Panc1 (cell line): ENCODE results near the gene COQ9. TPM values are rescaled to one million over a fixed set of nuclear protein-coding genes. Genes with fewer than 3 reads are reported as not detected.

Source experiments
- ATAC-seq: fragments of 200-7000 bp; cut with Tn5 transposase; 2 replicates; pipeline ENCODE4 v1.9.1; 2020; ENCODE audit warnings: mild to moderate bottlenecking, moderate library complexity
- BruUV-seq: library from RNA; stranded (reverse); fragments of 400-500 nt; replicated peaks from 2 replicates; lab custom pipeline; 2021; lab: Mats Ljungman, UMichigan
- CTCF ChIA-PET: fragments of 300-600 bp; sonication (Branson Sonifier 250); formaldehyde crosslinking; loops from one replicate; lab custom pipeline; 2022; ENCODE audit warnings: antibody characterized with exemption; lab: Charles Lee
- POLR2A ChIA-PET: fragments of 300-600 bp; sonication (Branson Sonifier 250); formaldehyde crosslinking; loops from one replicate; lab custom pipeline; 2022; ENCODE audit warnings: antibody characterized with exemption; lab: Charles Lee
- DNase-seq: peaks from one replicate; pipeline ENCODE4 v3.0.0-alpha.2; 2010; ENCODE audit warnings: low read depth, low spot score
- H3K27ac ChIP-seq: 2 replicates; pipeline ENCODE4 v1.5.1; 2011; ENCODE audit warnings: mild to moderate bottlenecking, low read length, inconsistent platforms
- H3K27me3 ChIP-seq: fragments of 200-500 bp; sonication (Bioruptor generic); 2 replicates; pipeline ENCODE4 v1.6.0; 2014; ENCODE audit warnings: low read length, inconsistent platforms; ENCODE audit not compliant: control insufficient read depth, insufficient read depth
- H3K36me3 ChIP-seq: fragments of 200-500 bp; sonication (Bioruptor generic); 2 replicates; pipeline ENCODE4 v1.5.1; 2014; ENCODE audit warnings: inconsistent platforms, mild to moderate bottlenecking, low read length, moderate library complexity; ENCODE audit not compliant: control insufficient read depth, insufficient read depth
- H3K4me1 ChIP-seq: 2 replicates; pipeline ENCODE4 v1.5.1; 2011; ENCODE audit warnings: inconsistent platforms, mild to moderate bottlenecking, low read length, moderate library complexity; ENCODE audit not compliant: control insufficient read depth, insufficient read depth
- H3K4me3 ChIP-seq, 2 experiments: 2 replicates each; pipeline ENCODE4 v1.5.1; 2011 to 2012; ENCODE audit warnings: low read depth in 2 of 2, low read length in 2 of 2, mild to moderate bottlenecking in 2 of 2, inconsistent platforms in 1 of 2, moderate library complexity in 1 of 2
- H3K9me3 ChIP-seq: fragments of 200-500 bp; sonication (Bioruptor generic); 2 replicates; pipeline ENCODE4 v1.5.1; 2014; ENCODE audit warnings: low read depth, mild to moderate bottlenecking, inconsistent platforms, low read length, moderate library complexity; ENCODE audit not compliant: control insufficient read depth, insufficient read depth
- POLR2AphosphoS5 ChIP-seq: IDR thresholded peaks from 2 replicates; pipeline ENCODE4 v1.6.1; 2012; ENCODE audit warnings: mild to moderate bottlenecking, low read depth, low read length, moderate library complexity
- SIN3A ChIP-seq: IDR thresholded peaks from 2 replicates; pipeline ENCODE4 v1.6.1; 2012; ENCODE audit warnings: low read depth, mild to moderate bottlenecking, low read length, moderate library complexity, borderline replicate concordance; ENCODE audit not compliant: insufficient read depth
- TCF7L2 ChIP-seq: IDR thresholded peaks from 2 replicates; pipeline ENCODE4 v1.6.1; 2011; ENCODE audit warnings: mild to moderate bottlenecking, low read depth, low read length, inconsistent platforms
- in situ Hi-C: cut with HindIII; loops from 2 replicates; pipeline ENCODE4 v1.10.0; 2016; ENCODE audit warnings: low sequenced_read_pairs, low pct_unique_long_range_greater_than_20kb
- intact Hi-C: fragments of 100-400 bp; cut with micrococcal nuclease; formaldehyde crosslinking; loops from one replicate; pipeline ENCODE4 v1.10.0; 2022; ENCODE audit not compliant: unreplicated experiment
- total RNA-seq: library from RNA; stranded (reverse); gene quantifications from one replicate; pipeline ENCODE4 v1.2.1, GENCODE V29; 2021; ENCODE audit not compliant: unreplicated experiment
- TF ChIP-seq, protein P1 (sequence below), 2 experiments: IDR thresholded peaks; 2 replicates each; pipeline ENCODE4 v1.6.1; 2011 to 2012; ENCODE audit warnings: low read depth in 2 of 2, control low read depth in 1 of 2, low read length in 1 of 2, mild to moderate bottlenecking in 1 of 2, moderate library complexity in 1 of 2; ENCODE audit not compliant: insufficient read depth in 1 of 2
- TF ChIP-seq, protein P2 (sequence below): fragments of 450-650 bp; IDR thresholded peaks from 2 replicates; pipeline ENCODE4 v1.5.1; 2017; ENCODE audit warnings: mild to moderate bottlenecking

COQ9 gene
- total RNA-seq, 1 experiment from 2014 or later, result 48.5 TPM

DNA sequence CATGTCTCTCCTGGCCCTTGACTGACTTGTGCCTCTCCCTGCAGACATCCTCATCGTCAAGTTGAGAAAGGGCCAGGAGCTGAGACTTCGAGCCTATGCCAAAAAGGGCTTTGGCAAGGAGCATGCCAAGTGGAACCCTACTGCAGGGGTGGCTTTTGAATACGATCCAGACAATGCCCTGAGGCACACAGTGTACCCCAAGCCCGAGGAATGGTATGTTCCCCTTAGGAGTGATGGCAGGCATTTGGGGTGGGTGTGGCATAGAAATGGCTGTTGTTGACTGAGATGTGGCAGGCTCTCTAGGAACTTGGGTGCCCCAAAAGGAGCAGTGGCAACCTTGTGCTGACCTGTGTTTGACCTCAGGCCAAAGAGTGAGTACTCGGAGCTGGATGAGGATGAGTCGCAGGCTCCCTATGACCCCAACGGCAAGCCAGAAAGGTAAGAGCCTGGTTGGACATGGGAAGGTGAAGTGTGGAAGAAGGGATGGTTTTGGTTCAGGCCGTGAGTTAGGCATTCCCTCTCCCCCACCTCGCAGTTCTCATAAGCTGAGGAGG lies 22.7 kb downstream of the COQ9 start:
- in situ Hi-C loops (no loop called here), intact Hi-C loops (loop anchor here (10.0 kb wide), 1 partner anchor 45 kb away; no protein-coding TSS in a partner anchor)
- BruUV-seq, result no TSS peak
- Histone ChIP-seq H3K4me3 (no peak overlapping the region), H3K4me1 (peaks cover 7% of the 10 kb centered on the region; the same call in 1 of the 2 replicates), H3K27me3 (no peaks in the 10 kb centered on the region), H3K9me3 (no peaks in the 10 kb centered on the region), H3K36me3 (peaks cover 2% of the 10 kb centered on the region), H3K27ac (no peak overlapping the region)
- no peak for ATAC-seq
- no peak for DNase-seq
- ChIA-PET CTCF (no interaction called here), POLR2A (no interaction called here)
- TF ChIP-seq, protein P1, sequence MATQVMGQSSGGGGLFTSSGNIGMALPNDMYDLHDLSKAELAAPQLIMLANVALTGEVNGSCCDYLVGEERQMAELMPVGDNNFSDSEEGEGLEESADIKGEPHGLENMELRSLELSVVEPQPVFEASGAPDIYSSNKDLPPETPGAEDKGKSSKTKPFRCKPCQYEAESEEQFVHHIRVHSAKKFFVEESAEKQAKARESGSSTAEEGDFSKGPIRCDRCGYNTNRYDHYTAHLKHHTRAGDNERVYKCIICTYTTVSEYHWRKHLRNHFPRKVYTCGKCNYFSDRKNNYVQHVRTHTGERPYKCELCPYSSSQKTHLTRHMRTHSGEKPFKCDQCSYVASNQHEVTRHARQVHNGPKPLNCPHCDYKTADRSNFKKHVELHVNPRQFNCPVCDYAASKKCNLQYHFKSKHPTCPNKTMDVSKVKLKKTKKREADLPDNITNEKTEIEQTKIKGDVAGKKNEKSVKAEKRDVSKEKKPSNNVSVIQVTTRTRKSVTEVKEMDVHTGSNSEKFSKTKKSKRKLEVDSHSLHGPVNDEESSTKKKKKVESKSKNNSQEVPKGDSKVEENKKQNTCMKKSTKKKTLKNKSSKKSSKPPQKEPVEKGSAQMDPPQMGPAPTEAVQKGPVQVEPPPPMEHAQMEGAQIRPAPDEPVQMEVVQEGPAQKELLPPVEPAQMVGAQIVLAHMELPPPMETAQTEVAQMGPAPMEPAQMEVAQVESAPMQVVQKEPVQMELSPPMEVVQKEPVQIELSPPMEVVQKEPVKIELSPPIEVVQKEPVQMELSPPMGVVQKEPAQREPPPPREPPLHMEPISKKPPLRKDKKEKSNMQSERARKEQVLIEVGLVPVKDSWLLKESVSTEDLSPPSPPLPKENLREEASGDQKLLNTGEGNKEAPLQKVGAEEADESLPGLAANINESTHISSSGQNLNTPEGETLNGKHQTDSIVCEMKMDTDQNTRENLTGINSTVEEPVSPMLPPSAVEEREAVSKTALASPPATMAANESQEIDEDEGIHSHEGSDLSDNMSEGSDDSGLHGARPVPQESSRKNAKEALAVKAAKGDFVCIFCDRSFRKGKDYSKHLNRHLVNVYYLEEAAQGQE (IDR thresholded peaks at IDR 0.05; ENCODE audit: insufficient read depth in 1 of 2, low read depth in 2 of 2, low read length in 1 of 2), result no peak
- no peak for TF ChIP-seq POLR2AphosphoS5
- TF ChIP-seq TCF7L2, result no peak
- TF ChIP-seq SIN3A, result no peak
- TF ChIP-seq, protein P2, sequence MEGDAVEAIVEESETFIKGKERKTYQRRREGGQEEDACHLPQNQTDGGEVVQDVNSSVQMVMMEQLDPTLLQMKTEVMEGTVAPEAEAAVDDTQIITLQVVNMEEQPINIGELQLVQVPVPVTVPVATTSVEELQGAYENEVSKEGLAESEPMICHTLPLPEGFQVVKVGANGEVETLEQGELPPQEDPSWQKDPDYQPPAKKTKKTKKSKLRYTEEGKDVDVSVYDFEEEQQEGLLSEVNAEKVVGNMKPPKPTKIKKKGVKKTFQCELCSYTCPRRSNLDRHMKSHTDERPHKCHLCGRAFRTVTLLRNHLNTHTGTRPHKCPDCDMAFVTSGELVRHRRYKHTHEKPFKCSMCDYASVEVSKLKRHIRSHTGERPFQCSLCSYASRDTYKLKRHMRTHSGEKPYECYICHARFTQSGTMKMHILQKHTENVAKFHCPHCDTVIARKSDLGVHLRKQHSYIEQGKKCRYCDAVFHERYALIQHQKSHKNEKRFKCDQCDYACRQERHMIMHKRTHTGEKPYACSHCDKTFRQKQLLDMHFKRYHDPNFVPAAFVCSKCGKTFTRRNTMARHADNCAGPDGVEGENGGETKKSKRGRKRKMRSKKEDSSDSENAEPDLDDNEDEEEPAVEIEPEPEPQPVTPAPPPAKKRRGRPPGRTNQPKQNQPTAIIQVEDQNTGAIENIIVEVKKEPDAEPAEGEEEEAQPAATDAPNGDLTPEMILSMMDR, result no peak

DNA sequence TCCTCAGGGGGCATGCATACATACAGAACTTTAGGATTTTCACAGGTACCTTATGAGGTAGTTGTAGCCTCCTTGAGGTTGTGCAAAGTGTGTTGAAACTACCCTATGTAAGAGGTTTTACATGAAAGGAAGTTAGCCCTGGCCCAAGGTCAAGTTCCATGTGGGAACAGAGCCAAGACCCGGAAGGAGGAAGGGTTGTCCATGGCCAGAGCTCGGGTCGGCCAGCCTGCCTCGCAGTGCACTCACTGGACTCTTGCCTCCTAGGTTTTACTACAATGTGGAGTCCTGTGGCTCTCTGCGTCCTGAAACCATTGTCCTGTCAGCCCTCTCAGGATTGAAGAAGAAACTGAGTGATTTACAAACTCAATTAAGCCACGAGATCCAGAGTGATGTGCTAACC lies 23.4 kb downstream of the COQ9 start:
- DNase-seq (no peak), ATAC-seq (no peak)
- TF ChIP-seq, protein P2, result no peak
- TF ChIP-seq SIN3A, result no peak
- TF ChIP-seq, protein P1 (IDR thresholded peaks at IDR 0.05; ENCODE audit: insufficient read depth in 1 of 2, low read depth in 2 of 2, low read length in 1 of 2), result no peak
- no peak for TF ChIP-seq TCF7L2
- TF ChIP-seq POLR2AphosphoS5, result no peak
- H3K4me3 ChIP-seq, result no peak overlapping the region
- ChIA-PET CTCF (no interaction called here), POLR2A (no interaction called here)
- no peaks in the 10 kb centered on the region for H3K27me3 ChIP-seq
- no peak overlapping the region for H3K27ac ChIP-seq
- peaks cover 7% of the 10 kb centered on the region; the same call in 1 of the 2 replicates for H3K4me1 ChIP-seq
- no peaks in the 10 kb centered on the region for H3K9me3 ChIP-seq
- BruUV-seq, result no TSS peak
- in situ Hi-C loops (no loop called here), intact Hi-C loops (no loop called here)
- peaks cover 2% of the 10 kb centered on the region for H3K36me3 ChIP-seq
